CD4-positive, alpha-beta T cell treated with Interleukin-17A for 1 hour (primary cell): Measurements from ENCODE around the gene MED13L.
"Not testable (repeated sequence)": the region's sequence is repeated elsewhere in the genome, so short reads cannot be mapped to it uniquely, and the experiment has no call there.

Source experiments
- DNase-seq: peaks from one replicate; pipeline ENCODE4 v3.0.0-alpha.2; 2020

MED13L gene

DNA sequence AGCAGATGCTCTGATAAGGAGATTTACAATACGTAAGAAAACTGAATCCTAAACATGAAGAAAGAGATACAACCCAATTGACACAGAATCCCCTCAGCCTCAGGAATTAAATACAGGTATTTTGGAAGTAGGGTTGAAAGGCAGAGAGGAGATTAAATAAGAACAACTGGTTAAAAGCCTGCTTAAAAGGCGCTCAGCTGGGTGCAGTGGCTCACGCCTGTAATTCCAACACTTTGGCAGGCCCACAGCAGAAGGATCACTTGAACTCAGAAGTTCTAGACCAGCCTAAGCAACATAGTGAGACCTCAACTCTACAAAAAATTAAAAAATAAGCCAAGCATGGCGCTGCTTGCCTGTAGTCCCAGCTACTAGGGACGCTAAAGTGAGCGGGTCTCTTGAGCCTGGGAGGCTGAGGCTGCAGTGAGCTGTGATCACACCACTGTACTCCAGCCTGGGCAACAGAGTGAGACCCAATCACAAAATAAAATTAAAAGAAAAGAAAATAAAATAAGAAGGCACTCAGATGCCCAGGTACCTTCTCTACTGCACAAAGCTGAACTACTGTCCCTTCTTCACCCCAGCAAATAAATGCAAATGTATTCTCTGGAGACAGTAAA, 32.9 kb downstream of the MED13L start:
- DNase-seq, result no peak

DNA sequence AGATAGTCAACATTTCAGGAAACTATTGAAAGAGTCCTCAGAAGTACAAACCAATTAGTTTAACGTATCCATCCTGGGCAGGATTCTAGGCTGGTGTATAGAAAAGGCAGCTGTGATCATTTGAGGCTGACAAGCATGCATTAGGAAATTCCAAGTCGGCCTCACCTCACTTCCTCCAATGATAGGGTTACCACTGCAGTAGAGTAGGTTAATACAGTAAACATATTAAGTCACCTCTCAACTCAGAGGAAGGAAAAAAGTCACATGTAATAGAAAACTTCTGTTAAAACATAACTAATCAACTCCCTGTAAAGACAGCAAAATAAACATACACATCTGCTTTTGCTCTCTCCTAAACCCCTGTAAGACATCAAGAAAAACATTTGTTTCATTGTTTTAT, 33.5 kb downstream of the MED13L start:
- DNase-seq, result no peak

DNA sequence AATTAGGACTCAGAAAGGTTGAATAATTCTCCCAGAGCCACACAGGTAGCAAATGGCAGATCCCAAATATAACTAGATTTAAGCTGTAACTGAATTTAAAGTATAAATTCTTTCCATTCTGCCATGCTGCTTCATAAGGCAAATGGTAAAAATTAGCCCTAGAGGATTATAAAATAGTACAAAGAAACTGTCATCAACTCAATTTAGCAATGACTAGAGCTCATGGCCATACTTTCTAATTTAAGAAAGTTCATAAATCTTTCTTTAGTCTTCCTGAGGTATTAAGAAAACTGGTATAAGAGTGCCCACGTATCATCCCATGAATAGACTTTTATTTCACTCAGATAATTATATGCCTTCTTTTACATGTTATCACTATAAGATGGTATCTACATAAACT, 34.8 kb downstream of the MED13L start:
- DNase-seq, result no peak

DNA sequence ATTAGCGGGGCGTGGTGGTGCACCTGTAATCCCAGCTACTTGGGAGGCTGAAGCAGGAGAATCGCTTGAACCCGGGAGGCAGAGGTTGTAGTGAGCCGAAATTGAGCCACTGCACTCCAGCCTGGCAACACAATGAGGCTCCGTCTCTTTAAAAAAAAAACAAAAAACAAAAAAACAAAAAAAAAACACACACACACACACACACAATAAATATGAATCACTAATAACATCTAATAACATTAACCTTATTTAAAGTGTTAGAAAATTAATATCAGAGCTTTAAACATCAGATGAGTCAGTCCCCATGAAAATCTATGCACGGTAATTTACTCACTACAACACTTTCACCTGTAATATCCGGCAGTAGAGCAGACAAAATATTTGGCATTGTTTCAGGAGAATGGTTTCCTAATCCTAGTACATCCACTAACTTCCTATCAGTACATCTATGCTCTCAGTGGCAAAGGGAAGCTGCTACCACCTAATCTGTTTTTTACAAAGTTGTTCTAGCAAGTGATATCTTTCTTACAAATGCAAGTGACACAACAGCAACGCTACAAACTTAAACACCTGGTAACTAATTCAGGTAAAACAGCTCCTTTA, 36.2 kb downstream of the MED13L start:
- no peak for DNase-seq

DNA sequence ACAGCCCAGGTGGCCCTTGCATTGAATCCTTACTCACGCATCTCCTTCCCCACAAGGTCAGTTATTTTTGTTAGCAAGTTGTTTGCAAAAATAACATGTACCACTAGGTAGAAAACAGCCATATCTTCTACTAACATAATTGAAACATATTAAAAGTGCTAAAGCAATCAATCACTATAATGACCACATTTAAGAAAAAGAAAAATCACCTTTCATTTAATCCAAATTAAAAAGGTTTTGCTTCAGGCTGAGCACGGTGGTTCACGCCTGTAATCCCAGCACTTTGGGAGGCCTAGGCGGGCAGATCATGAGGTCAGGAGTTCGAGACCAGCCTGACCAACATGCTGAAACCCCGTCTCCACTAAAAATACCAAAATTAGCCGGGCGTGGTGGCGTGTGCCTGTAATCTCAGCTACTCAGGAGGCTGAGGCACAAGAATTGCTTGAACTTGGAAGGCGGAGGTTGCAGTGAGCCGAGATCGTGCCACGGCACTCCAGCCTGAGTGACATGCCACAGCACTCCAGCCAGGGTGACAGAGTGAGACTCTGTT, 38.8 kb downstream of the MED13L start:
- DNase-seq, result not testable (repeated sequence)

DNA sequence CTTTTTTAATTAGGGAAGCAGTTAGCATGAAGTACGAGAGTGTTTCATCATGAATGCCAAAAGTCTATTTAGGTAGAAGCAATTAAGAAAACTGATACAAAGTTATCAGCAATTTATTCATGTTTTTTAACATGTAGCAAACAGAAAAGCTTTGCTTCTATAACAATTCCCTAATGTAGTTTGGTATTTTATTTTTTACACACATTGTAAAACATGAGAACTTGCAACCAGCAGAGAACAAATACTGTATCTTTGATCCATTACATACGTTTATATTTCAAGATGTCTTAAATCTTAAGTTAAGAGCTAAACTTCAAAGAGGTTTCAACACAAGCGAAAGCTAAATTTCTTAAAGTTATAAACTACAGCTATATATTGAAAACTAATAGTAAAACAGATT, 39.3 kb downstream of the MED13L start:
- no peak for DNase-seq

DNA sequence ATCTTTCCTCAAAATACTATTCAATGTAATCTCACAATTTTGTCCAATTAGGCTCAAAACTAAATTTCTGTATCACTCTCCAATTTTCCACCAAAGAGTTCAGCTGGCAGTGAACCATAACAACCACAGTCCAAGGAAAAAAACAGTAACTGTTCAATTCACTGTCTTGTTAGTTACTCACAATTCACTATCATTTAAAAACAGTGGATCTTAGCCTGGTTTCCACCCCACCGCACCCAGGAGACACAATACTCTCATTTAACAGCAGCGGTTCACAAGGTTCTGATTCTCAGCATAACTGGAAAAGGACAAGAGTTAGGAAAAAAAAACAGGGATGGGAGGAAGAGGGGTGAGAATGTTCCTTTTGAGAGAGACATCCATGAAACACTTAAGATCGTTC, 40.5 kb downstream of the MED13L start:
- no peak for DNase-seq

DNA sequence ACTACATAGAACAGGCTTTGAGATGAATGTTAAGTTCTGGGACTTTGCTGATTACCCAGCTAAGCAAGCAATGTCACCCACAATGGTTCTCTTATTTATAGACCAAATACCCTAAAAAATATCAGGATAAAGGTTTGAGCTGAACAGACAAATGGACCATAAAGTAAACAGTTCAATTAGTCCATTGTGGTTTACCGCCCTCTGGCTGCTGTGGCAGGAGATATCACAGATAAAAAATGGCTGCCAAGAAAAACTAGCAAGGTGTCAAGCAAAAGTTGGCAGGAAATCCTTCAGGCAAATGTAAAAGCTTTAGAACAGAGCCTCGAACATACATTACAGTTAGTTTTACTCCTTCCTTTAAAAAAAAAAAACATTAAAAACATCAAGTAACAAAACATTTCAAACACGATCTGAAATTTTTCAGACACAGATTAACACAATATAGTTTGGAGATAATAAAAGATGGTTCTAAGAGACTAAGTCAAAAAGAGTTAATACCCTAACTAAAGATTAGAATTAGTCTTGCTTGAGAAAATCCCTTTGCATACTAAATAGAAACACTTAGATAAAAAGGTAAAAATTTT, 41.3 kb downstream of the MED13L start:
- DNase-seq, result peak; percentile 66

DNA sequence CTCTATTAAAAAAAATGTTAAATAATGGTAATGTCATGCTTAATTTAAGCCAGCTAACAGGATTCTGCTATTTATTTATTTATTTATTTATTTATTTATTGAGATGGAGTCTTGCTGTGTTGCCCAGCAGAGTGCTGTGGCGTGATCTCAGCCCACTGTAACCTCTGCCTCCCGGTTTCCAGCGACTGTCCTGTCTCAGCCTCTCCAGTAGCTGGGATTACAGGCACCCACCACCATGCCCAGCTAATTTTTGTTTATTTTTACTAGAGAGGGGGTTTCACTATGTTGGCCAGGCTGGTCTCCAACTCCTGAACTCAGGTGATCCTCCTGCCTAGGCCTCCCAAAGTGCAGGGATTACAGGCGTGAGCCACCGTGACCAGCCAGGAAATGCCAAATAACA, 43.3 kb downstream of the MED13L start:
- not testable (repeated sequence) for DNase-seq

DNA sequence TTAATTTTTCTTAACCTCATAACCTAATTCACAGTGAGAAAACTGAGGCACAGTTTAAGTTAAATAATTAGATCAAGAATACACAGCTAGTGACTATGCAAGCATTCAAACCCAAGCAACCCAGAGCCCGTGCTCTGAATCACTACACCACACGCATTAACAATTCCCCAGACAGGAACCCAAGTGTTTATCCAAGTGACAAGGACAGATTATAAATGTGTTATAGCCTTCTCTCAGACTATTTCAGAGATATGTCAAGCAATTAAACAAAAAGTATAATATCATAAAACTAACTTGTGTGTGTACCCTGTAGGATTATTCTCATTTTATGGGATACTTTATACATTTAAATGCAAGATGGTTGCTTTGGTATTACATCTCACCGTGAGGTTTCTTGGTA, 43.8 kb downstream of the MED13L start:
- no peak for DNase-seq

DNA sequence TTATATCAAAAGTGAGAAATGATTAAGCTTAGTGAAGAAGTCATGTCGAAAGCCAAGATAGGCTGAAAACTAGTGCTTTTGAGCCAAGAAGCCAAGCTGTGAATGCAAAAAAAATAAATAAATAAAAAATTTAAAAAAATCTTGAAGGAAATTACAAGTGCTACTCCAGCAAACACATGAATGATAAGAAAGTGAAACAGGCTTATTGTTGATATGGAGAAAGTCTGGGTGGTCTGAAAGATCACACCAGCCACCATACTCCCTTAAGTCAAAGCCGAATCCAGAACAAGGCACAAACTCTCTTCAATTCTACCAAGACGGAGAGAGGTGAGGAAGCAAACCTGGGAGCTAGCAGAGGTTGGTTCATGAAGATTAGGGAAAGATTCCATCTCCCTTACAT, 49.7 kb downstream of the MED13L start:
- DNase-seq, result no peak

DNA sequence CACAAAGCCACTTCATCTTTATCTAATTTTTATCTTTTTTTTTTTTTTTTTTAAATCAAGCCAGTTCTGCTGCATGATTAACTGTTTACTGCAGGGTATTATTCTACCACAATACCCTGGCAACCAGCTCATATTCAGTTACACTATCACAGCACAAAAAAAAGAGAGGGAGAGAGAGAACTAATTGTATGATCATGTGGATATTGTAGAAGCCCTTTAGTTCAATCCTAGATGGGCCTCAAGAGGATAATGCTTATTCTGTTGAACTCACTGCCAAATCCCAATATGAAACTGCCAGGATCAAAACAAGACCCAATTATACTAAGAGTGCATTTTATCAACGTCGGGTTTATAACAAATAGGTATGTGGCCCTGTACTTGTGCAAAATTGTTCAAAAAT, 51.5 kb downstream of the MED13L start:
- no peak for DNase-seq

DNA sequence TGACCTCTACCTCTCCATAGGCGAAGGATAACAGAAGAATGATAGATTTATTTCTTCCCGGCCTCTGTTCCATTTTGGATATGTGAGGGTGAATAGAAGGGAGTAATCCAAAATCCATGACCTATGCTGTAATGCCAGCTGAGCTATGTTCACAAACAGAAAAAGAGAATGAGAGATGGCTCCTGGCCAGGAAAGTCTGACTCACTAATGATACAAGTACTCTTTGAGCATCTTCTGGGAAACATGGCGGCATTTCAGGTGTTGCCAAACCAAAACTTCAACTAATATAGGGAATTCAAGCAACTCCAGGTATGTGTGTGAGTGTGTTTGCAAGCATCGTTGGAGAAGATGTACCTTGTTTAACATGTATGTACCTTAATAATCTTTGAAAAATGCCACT, 55.1 kb downstream of the MED13L start:
- DNase-seq, result no peak

DNA sequence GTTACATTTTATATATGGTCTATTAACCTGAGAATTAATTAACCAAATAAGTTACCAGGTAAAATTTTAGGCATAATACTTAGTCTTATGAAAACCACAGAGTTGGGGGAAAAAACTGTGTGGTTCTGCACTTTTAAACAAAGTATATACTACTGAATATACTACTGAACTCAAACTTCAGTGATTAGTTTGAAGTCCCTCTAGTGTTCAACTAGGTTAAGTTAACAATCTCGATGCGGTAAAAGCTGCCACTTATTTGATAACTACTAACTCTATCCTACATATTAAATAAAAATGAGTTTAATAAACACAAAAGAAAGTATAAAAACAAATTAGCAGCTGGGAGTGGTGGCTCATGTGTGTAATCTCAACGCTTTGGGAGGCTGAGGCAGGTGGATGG, 56.7 kb downstream of the MED13L start:
- DNase-seq, result no peak

DNA sequence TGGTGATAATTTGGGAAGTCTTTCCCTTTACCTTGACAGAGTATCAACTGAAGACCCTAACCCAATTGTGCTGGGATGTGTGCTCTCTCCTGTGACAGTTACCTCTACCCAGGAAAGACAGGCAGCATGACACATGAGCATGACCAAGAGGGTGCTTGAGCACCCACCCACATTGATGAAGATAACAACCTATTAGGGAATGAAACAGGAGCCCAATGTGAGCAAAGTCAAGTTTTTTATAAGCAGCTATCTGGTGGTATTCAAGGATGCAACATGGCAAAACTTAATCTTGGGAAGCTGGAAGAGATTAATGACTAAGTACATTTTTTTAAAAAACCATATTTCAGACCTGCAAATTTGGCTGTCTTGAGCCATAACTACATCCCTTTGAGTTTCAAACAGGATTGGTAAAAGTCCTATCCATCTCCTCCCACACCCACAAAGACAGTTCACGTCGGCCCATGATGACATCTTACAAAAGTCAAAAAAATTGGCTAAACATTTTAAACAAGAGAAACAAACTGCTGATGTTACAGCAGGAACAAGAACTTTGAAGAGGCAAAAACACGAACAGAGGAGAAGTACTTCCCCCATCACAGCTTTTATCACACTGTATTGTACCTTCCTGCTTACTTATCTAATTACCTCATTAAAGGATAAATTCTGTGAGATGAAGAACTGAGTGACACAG, 60.3 kb downstream of the MED13L start:
- no peak for DNase-seq

DNA sequence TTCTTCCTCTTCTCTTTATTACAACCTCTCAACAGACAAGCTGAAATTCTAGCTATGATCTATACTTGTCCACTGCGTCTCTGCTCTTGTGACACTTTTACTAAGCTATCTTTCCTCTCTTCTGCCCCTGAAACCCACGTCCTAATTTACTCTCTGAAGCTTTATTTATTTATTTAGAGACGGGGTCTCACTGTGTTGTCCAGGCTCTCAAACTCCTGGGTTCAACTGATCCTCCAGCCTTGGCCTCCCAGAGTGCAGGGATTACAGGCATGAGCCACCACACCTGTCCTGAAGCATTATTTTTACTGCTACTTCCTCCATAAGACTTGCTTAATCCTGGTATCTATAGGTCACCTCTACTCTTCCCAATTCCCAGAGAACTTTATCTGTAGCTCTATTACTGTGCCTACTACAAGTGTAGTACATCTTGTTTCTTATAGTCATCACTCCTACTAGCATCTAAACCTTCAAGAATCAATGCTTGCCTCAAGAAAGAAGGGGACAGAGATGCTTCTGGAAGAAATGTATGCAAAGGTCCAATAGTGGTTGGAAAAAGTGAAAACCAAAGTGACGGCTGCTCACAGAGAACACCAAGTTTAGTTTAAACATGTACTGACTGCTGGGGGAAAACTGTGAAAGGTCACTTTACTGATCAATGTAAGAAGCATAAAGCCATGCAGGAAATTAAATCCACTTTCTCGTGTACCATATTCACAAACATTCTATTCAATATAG, 61.3 kb downstream of the MED13L start:
- DNase-seq, result no peak

DNA sequence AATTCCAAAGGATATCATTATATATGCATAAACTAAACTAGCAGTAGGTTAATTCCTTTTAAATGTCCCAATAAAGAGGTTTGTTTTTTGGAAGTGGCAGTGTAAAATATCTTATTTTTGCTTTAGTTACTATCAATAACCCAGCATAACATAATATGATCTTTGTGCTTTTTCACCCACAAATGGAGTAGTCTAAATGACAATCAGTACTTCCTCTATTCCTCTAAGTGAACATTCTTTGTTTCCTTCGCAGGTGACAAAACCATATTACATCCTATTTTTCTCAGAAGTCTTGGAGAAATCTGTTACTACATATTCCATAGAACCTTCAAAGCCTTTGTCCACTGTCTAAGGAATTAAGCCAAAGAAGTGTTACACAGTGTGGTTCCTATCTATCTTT, 62.5 kb downstream of the MED13L start:
- no peak for DNase-seq

DNA sequence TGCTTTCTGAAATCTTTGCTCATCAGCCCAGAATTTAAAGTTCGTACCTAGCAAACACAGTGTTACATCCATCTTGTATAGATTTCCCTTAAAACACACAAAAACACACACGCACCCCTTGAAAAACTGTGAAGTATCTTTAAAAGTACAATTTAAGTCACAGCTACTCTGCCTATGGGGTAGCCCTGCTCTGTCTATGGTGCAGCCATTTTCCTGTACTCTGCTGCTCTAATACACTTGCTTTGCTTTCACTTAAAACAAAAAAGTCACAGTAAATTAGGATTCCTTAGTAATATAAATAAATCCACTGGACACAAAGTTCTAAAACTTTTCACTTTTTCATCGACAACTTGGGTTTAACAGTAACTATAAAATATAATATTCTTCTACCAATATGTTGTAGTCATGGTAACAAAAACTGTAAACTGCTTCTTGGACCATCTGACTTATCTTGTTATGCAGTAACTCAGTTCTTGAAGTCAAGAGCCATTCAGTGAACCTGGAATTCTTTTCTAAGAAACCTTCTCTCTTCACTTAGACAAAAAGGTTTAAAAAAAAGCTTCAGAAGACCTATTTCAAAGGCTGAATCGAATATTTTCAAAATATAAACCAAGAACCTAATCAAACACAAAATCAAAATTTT, 63.5 kb downstream of the MED13L start:
- no peak for DNase-seq

DNA sequence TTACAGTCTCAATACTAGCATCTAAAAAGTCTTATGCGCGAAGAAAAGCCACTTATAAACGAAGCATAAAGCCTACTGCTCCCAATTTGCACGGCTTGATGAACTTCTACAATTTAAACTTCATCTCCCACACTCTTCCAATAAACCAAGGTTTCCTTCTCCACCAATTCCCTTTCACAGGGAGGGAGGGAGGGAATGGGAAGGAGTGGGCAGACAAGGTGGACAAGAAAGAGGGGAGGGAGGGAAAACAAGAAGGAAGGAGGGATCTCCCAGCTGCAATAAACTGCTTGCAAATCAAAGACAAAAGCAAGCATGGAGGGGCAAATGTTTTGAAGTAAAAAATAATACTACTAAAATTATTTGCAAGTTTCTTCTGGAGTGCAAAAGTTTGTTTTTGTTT, 64.5 kb downstream of the MED13L start:
- no peak for DNase-seq

DNA sequence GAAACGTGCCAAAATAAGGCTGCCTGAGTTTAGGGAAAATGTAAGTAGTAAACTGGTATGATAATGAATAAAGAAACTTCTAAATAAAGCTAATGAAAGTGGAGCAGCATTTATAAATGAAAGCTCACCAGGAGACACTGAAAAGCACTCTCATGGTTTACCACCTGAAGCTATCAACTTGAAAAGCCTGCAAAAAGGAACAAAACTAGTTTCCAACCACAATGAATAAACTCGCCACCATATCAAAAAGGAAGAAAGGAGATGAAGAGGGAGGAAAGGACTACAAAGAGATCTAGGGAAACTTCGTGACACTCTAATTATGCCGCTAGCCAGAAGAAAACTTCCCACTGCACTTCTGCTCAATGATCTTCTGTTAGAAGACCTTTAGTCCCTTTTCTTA, 66.7 kb downstream of the MED13L start:
- DNase-seq, result no peak

DNA sequence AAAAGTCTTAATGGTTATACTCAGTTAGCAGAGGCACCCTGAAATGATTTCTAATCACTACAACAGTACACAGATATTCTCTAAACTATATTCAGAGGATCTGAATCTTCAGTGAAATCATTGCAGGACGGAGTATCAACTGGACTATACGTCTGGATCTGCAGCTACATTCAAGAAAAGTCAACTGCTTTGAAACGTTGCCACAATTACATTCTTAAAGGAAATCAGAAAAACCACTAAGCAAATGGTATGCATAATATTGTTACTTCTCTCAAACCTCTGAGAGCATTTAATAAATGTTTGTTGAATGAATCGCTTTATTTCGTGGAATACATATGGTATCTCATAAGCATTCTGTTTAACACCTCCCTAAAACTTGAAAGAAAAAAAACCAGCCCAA, 67.4 kb downstream of the MED13L start:
- DNase-seq, result no peak

DNA sequence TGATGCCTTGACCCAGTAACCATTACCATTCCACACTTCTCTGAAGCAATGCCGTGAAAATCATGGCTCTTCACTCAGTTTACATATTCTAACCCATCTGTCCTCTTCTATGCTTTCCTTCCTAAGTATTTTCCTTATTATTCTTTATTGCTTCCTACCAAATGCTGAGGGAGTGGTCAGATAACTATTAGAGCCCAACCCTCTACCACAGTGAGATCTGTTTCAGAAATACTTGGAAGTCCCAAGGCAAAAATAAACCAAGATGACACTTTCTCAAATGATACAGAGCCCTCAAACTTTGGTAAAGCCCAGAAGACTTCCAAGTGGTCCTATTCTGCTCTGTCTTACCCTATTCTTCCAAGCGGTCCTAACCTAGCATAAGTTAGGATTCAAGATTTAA, 68.0 kb downstream of the MED13L start:
- DNase-seq, result no peak

DNA sequence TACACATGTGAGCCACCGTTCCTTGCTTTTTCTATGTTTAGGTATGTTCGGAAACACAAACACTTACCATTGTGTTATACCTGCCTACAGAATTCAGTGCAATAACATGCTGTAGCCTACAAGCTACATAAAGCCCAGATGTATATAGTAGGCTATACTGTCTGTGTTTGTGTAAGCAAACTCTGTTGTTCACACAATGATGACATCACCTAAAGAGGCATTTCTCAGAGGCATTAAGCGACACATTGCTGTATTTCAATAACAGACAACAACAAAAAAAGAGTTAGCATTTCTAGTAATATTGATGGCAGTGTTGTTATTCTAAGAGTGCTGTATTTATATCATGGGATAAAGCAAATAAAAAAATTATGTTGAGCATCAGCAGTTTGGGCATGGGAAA, 70.2 kb downstream of the MED13L start:
- no peak for DNase-seq
